Middle frontal gyrus (tissue), 1 donor: ENCODE measurements around the gene XPC.

Experiments used
- DNase-seq: peaks from one replicate; pipeline ENCODE4 v3.0.0-alpha.2; 2015; ENCODE audit warnings: low spot score; ENCODE audit errors: extremely low spot score

The XPC gene

DNA sequence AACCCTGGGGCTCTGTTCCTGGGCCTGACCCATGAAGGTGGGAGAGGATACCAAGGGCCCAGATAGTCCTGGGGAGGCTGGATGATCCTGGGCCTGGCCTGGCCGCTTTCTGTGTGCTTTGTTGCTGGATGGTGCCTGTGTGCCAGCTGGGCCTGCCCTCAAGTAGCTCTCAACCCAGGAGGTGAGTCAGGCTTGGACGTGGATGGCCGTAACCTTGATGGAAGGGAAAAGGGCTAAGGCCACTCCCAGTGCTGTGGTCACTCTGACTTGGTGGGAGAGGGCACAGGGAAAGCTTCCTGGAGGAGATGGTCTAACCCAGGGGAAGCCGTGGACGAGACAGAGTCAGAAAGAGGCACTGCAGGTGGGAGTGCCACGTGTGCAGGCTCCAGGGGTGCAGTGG is 44.1 kb downstream of the XPC start:
- DNase-seq: no peak

DNA sequence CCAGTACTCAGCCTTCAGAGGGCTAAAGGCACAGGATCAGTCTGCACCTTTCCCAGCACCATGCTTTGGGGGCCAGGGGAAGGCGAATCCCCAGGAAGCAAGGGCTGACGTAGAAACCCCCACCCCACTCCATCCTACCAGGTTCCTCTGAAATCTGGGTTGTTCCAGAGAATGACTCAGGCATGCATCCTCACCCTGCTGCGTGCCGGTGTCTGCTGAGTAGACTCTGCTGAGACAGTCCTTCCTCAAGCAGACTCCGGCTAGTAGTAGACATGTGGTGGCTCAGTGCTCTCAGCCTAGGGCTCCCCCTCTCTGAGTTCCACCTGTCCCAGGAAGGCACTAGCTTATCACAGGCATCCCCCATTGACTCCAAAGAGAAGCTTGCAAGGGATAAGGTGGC is 44.5 kb downstream of the XPC start:
- no peak for DNase-seq

DNA sequence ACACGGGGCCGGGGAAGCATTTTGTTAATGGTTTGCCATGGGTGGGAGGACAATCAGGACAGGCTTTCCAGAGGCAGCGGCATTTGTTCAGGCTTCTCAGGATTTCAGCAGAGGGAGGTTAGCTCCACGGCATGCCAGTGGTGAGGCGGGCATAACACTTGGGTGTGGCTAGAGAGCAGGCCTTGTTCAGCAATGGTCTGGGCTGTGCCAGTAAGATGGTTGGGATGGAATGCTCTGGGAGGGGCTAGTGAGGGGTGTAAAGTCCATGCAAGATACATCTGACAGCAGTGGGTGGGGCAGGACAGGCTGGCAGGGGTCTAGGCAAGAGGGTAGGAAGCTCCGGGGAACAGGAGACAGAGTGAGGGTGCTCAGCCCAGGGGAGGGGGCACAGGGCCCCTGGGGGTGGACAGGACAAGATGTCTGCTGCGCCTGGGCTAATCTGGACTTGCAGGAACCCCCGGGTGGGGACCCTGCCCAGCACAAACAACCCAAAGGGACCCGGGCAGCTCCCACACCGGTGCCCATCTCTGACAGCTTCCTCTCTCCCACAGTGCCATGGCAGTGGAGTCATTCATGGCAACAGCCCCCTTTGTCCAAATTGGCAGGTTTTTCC is 45.1 kb downstream of the XPC start:
- DNase-seq: no peak

DNA sequence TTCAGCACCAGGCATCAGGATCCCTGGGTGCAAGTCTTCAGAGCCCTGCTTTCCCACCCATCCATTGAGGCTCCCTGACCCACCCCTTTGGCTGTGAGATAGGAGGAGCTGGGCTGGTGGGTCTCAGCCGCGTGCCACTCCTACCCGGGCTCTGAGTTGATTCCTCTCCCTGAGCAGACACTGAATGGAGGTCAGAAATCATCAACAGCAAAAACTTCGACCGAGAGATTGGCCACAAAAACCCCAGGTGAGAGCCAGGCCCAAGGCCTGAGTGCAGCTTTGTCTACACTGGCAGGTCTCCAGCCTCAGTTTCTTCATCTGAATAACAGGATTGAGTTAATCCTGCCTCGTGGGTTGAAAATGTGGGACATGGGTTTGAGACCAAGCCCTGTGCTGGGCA is 45.7 kb downstream of the XPC start:
- no peak for DNase-seq

DNA sequence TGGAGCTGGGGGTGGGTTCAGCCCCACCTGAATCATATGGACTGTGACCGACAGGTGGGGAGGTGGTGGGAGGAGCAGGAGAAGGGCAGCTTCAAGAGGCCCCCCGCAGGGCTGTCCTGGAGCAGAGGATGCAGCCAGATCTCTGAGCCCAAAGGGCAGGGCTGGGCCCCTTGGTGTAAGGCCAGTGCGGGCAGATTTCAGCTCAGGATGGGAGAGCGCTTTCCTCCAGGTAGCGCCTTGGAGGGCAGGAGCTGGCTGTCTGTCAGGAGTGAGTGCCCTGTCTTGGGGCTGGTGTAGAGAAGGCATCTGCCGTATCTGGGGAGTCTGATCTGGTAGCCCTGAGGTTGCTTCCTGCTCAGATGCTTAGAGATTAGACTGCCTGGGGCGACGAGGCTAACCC is 46.3 kb downstream of the XPC start:
- no peak for DNase-seq

DNA sequence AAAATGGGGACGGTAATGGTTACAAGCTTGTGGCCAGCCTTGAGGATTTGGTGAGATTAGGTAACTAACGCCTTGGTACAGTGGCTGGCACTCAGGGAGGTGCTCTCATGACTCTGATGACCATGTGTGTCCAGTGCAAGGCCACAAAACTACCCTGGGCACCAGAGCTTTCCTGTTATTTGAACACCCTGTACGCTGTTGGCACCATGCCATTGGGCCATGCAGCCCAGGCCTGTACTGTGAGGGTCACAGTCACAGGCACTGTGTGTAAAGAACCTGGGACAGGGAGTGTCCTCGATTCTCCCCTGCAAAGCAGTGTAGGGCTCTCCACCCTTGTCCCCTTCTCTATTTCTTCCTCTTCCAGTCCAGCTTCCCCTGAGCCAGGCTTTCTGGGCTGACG is 47.3 kb downstream of the XPC start:
- no peak for DNase-seq

DNA sequence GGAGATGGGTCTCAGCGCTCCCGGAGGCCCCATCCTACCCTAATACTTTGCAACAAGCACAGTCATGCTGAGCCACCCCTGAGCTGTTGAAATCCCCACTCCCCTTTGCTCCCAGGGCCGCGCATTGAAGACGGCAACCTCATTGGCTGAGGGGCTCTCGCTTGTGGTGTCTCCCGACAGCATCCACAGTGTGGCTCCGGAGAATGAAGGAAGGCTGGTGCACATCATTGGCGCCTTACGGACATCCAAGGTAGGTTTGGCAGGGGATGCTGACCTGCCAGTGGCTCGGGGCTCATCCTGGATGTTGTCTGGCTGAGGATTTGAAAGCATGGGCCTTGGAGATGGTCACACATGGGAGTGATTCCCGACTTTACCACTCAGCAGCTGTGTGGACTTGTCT is 47.7 kb downstream of the XPC start:
- DNase-seq: no peak

DNA sequence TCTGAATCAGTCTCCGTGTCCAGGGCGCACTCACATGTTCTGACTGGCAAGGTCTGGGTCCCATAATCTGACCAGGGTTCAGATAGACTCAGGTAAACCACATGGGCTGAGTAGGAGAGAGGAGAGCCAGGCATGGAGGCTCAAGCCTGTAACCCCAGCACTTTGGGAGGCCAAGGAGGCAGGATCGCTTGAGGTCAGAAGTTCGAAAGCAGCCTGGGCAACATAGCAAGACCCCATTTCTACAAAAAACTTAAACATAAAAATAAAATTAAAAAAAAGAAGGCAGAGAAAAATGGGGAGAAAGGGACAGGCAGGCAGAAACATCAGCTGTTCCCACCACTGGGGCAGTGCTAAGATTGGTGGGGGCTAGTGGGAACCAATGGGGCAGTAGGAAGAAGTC is 48.2 kb downstream of the XPC start:
- DNase-seq: no peak

DNA sequence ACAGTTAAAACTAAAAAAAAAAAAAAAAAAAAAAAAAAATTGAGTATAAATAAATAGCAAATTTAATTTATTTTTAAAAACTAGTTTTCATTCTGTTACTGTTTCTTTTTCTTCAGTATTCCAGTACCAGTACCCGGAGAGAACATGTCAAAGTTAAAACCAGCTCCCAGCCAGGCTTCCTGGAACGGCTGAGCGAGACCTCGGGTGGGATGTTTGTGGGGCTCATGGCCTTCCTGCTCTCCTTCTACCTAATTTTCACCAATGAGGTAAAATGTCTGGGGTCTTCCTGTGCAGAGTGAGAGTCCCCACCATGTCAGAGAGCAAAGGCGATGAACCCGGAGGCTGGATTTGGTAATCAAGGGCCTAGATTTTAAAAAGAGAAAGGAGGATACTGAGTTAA is 49.1 kb downstream of the XPC start:
- DNase-seq: no peak

DNA sequence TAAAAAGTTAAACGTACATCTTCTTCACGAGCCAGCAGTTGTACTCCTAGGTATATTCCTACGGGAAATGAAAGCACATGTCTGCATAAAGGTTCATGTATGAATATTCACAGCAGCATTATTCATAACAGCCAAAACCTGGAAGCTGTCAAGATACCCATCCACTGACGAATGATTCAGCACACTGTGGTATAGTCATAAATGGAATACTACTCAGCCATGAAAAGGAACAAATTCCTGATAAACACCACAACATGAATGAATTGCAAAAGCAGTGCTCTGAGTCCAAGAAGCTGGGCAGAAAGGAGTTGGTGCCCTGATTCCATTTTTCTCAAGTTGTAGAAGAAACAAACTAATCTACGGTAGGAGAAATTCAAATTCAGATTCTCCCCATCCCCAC is 49.7 kb downstream of the XPC start:
- no peak for DNase-seq

DNA sequence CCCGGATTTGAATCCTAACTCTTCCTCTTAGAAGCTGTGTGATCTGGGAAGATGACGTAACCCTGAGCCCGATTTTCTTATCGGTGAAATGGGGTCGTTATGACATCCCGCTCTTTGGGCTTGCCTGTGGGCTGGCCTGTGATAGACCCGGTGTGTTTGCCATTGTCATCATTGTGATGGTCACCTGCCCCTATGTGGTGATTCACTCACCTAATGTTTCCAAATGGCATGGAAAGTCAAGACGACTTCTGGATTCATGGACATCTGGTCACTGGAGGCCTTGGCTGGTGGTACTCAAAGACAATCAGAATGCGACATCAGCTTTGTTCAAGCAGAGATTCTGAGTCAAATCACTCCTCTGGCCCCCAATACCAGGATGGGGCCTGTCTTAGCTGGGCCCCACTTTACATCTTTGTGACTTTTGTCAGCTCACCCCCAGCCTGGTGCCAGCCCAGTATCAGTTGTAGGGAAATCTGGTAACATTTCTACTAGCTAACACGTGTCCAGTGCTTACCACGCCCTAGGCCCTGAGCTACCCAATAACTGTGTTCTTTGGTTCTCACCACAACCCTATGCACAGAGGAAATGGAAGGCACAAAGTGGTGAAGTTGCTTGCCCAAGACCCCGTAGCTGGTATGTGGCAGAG is 50.8 kb downstream of the XPC start:
- DNase-seq: no peak

DNA sequence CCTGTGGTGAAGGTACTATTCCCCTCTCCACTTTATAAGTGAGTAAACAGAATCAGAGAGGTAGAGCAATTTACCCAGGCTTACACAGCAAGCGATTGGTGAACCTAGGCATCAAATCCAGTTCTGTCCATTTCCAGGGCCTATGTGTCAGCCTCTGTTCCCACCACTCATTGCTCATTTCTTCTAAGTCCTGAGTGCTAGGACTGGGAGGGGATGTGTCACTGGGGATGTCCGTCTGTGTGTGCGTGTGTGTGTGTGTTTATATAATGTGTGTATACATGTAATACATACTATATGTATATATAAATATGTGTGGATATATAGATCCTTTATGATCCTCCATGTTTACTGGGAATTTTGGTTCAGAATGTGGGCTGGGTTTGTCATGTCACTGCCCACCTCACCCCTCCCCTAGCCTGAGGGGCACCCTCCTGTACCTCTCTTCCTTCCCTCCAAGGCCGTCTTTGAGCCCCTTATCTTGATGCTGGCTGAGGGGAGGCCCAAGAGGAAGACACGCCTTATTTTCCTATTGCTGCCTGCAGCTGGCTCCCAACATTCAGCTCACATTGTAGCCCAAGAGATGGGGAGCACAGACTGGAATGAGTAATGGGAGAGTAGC is 51.4 kb downstream of the XPC start:
- no peak for DNase-seq

DNA sequence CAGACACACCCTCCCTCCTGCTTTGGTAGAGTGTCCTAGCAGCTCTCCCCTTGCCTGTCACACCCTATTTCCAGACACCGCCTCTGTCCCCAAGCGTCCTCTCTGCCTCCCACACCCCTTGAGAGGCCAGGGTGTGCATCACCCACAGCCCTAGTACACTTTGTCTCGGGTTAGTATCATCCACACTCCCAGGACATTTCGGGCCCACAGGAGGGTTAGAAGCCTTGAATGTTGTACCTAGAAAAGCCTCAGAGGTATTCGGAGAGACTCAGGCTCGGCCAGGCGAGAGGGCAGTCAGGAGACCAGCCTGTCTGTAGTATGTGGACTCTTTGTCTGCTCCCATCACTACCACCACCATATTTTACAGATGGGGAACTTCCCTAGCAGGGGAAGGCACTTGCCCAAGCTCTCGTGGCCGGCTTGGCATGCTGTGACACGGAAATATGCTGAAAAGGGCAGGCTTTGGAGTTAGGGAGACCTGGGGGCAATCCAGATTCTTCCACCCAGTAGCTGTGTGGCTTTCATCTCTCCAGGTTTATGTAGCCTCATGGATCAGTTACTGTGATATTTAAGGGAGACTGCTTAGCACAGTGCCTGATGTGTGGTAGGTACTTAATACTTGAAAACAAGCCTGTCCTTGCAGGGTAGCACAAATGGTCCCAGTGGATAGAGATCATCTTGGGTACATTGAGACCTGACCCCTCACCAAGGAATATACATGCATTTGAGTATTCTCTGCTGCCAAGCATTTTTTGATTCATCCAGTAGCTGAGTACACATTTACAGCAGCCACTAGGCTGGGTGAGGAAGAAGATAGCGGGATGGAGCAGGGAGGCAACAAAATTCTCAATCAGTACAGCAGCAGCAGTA is 52.1 kb downstream of the XPC start:
- DNase-seq: no peak

DNA sequence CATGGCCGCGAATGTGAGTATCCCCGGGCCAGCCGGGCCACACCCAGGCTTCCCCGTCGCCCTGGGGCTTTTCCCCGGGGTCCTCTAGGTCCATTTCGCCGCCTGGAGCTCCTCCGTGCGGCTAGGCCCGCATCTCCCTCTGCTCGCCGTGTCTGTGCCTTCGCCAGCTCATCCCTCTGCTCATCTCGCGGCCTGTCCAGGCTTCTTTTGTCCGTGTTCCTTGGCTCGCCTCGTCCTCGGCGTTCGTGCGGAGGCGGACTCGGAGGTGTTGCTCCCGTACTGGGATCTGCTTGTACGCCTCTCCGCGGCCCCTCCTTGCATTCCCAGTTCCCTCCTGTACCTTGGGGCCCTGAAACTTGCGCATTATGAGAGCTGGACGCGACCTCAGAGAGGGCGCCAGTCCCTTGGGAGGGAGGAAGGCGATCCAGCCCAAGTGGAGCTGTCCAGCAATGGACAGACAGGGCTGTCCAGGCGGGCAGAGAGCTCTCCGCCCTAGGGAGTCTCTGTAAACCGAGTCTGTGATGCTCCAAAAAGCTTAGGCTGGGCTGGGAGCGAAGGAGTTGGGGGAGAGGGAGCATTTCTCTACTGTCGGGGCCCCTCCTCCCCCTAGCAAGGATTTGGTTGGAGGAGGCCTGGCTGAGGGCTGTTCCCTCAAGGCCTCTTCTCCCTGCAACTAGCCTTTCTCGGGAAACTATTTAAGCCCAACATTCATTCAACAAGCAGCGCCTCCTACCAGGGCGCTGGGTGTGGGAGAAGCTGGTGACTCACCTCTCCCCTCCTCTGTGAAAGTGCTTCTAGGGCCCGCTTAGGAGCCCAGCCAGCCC is 53.0 kb downstream of the XPC start:
- peak; percentile 8 for DNase-seq

DNA sequence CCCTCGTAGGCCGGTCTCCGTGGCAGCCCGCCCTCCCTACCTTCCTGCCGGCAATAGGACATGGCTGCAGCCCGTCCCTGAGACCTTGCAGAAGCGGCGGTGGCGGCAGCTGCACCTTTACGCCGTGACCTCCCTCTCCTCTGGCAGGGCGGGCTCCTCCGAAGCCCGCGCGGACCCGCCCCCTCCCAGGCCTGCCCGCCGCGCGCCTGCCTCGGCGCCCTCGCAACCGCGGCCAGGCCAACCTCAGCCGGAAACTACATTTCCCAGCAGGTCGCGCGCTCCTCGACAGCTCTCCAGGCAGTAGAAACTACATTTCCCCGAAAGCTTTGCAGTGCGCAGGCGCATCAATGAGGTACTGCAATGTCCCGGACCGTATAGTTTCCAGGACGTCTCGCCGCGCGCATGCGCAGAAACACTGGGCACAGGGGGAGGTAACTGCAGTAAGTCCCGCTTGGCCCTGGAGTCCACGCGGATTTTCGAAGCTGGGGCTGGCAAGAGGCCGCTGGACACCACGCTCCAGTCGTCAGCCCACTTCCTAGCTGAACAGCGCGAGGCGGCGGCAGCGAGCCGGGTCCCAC is 53.7 kb downstream of the XPC start, which contains the start of the genes CHCHD4 and TMEM43:
Gene CHCHD4 (minus strand): TSS at position 256 of the 578 bp plus-strand sequence. CDS start 194 bp downstream, at position 62.
Gene TMEM43 (plus strand): TSS at position 438 of the 578 bp plus-strand sequence. CDS start 142 bp downstream, outside the sequence.
- peak; percentile 99 for DNase-seq

DNA sequence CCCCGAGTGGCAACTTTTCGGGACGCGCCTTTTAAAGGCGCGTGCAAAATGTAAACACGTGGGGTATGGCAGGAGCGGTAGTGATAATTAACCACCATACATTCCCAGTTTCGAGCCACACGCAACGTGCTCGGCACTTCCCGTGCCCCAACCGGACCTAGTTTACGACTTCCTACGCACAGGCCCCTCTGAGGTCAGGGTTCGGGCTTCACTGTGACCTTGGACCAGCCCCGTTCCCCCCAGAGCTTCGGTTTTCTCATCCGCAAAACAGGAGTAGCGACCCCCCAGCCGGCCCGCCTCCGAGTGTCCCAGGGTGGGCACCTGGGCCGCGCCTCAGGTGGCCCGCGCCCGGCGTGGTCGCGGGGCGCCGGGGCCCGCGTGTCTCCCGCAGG is 54.2 kb downstream of the XPC start:
- no peak for DNase-seq

DNA sequence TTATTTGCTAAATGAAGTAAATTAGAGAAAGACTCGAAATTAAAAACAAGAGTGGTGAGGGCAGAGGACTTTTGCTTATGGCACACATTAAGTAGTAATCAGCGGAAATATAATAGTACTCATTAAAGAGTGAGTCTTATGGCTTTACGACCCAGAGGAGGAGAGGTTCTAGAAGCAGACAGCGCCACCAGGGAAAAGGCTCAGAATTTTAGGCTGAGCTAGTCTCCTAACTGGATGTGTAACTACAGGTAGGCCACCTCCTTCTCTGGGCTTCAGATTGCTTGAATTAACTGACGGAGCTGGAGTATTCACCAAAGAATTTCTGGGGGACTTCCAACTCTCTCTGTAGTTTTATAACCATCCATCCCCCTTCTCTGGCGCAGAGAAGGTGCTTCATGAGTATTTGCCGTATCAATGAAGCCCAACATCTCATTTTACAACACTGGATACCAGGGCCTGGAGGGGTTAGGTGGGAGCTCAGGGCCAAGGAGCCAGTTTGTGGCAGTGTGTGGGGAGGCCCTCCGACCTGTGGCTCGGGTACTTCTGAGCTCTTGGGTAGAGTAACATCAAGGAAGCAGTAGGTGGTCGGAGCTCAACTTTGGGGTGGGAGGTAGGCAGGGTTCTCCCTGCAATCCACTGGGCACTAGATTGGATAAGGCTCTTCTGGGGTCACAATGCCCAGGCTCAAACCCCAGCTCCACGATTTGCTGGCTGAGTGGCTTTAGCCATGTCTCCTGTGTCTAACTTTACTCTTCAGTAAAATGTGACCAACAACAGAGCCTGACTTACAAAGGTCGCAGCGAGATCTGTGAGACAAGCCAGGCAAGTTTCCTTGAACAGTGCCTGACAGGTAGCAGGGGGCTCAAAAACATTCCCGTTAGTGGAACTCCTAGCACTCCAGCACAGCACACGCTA is 54.8 kb downstream of the XPC start:
- DNase-seq: no peak

DNA sequence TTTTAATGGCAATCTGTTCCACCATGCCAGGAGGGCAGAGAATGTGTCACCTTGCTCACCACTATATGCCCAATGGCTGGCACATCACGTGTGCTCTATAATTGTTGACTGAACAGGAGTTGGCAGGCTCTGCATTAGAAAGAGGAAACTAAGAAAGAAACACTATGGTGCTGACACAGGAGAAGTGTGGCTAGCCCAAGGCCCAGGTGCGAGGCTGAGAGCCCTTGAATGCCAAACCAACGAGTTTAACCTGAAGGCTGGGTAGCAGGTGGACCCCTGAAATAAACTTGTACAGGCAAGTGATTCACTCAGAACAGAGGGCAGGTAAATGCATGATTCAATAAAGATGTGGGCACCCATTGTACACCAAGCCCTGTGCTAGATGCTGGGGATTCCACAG is 56.1 kb downstream of the XPC start:
- DNase-seq: no peak

DNA sequence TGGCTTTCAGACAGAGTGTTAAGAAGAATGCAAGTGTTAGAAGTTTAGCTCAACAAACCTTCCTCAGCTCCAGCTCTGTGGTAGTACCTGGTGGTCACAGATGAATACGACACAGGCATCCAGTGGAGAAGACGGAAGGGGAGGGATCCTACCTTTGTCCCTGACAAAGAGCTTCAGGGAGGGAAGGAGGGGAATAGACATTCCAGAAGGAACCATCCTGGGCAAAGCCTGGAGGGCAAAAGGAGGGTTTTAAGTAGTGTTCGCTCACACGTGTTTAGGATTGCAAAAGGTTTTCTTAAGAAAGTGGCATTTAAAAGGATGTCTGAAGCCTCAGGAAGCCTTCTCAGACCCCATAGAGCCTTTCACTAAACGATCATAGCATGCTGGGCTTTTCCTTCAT is 56.5 kb downstream of the XPC start:
- DNase-seq: no peak
